D341Med (cell line): ENCODE measurements around the gene PAQR4.
A peak's percentile ranks its signal among the peaks of the same experiment; 100 is the strongest.

Experiments used
- DNase-seq: peaks from one replicate; pipeline ENCODE4 v3.0.0; 2012; ENCODE audit warnings: low spot score

The PAQR4 gene

GRCh38 chr16:2980227-2981176 is 11.4 kb downstream of the PAQR4 start, which contains the start of gene PKMYT1:
Gene PKMYT1 (minus strand): TSS chr16:2980446. CDS start chr16:2979657, 789 bp downstream.
- peak; percentile 99 for DNase-seq

GRCh38 chr16:2981177-2981898 is 12.2 kb downstream of the PAQR4 start:
- peak; percentile 78 for DNase-seq

GRCh38 chr16:2981899-2982250 is 12.7 kb downstream of the PAQR4 start:
- DNase-seq: no peak

DNA sequence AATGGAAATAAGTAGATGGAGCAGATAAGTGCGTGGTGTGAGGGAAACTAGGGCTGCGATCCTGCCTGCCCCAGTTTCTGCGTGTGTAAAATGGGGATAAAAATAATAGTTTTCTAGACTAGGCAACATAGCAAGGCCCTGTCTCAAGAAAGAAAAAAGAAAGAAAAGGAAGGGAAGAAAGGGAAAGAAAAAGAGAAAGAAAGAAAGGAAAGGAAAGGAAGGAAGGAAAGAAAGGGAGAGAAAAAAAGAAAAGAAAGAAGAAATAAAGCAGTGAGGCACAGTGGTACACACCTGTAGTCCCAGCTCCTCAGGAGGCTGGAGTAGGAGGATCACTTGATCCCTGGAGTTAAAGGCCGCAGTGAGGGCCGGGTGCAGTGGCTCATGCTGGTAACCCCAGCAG is 13.3 kb downstream of the PAQR4 start:
- DNase-seq: no peak

DNA sequence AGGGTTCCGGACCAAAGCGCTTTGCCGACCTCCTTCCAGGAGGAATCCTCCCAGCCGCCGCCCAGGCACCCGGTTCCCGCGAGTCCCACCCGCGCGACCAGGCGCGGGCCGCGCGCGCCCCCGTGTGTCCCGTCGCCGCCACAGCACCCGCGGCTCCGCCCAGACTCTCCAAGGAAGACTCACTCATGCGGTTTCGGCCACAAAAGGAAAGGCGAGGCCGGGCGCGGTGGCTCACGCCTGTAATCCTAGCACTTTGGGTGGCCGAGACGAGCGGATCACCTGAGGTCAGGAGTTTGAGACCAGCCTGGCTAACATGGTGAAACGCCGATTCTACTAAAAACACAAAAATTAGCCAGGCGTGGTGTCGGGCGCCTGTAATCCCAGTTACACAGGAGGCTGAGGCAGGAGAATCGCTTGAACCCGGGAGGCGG is 14.6 kb downstream of the PAQR4 start:
- DNase-seq: peak; percentile 93

DNA sequence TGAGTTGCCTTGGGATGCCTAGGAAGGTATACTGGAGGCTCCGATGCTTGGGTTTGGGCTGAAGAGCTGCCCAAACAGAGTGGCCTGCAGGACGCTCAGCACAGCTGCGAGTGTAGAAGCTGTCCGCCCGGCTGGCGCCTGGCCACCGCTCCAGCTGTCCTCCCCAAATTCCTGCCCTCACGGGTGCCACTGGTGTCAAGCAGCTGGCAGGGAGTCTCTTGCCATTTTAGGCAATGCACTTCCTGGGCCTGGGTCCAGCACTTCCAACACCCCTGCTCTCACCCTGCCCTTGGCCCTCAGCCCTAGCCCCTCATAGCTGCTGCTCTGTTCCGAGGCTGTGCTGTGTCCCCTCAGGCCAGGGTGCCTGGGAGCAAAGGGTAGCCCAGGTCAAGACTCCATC is 16.3 kb downstream of the PAQR4 start:
- no peak for DNase-seq

GRCh38 chr16:2985893-2986355 is 16.8 kb downstream of the PAQR4 start:
- no peak for DNase-seq

DNA sequence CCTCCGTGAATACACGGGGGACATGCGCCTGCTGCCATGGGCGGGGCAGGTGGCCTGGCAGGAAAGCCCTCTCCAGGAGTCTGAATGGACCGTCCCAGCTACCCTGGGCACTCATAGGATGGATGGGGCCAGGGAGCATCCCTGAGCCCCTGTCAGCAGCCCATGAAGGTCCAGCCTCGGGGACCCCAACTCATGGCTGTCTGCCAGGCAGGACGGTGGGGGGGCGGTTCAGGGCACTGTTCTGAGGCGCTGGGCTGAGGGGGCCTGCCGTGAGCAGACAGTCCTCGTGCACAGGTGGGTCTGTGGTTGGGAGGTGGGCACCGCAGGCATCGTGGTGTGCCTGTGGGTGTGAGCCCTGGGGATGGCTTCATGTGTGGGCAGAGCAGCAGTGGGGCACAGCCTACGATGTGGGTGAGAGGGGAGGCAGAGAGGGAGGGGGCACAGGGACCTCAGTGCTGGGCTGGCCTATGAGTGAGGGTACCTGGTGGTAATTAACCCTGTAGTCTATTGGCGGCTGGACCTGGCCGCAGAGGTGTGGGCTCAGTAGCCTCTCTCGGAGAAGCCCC is 17.6 kb downstream of the PAQR4 start:
- no peak for DNase-seq

DNA sequence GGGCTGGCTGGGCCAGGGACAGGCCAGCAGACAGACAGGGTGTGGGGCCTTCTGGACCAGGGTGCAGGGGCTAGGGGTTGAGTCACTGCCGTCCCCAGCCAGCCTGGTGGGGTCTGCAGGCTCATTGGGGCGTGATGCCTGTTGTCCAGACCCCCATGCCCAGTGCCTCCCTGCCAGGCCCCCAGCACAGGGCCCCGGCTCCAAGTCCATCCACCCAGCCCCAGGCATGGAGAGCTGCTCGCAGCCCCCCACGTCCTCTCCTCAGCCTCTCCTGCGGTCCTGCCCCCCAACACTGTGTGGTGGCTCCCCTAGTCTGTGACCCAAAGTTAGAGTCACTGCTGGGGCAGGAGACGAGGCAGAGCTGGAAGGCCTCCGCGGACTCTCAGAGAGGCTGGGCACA is 18.1 kb downstream of the PAQR4 start:
- no peak for DNase-seq

DNA sequence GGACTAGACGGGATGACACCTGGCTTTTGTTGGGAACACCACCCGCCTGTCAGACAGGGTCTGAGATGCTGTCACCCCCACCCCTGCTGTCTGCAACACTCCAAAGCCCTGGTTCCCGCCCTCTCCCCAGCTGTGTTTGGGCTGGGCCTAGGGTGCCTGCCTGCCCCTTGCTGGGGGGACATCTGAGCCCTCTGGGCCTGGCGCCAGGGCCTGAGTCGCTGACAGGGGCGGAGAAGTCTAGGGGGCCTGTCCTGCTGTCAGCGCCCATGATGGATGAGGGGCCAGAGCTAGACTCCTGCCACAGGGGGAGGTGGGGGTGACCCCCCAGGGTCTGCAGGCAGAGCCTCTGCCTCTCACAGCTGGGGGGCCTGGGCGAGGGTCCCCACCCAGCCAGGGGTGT is 18.7 kb downstream of the PAQR4 start:
- no peak for DNase-seq

DNA sequence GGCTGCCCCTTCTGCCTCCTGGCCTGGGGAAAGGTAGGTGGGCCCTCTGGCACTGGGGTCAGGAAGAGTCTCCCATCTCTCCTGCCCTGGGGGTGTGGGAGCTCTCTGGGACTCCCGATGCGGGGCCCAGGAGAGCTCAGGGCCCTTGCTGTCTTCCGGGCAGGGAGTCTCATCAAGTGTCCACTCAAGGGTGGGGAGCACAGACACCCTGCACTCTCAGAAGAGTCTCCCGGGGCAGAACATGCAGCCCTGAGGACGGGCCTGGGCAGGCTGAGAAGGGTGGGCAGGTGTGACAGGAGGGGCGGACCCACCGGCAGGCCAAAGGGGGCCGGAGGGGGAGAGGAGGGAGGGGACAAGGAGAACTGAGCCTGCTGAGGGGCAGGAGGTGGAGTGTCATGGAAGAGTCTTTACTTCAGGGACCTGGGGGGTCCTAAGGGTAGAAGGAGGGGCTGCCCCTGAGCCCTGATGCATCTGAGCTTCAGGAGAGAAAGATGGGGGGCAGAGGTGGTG is 19.5 kb downstream of the PAQR4 start:
- no peak for DNase-seq

DNA sequence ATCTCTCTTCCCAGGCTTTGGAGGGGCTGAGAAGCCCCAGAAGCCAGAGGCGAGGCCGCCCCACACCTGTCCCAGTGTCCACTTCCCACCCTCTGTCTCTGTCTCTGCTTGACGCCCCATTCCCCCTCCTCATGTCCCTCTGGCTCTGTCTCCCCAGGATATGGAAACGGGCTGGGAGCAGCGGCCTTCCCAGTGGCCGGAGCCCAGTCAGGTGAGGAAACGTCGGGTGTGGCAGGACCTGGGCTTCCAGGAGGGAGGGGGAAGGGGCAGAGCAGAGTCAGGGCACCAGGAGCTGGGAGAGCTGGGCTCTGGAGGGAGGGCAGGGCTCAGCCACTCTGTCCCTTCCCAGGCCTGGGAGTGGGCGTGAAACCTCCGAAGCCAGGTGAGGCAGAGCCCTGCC is 21.7 kb downstream of the PAQR4 start:
- no peak for DNase-seq

GRCh38 chr16:2991566-2992261 is 22.6 kb downstream of the PAQR4 start:
- no peak for DNase-seq

GRCh38 chr16:2992383-2993081 is 23.4 kb downstream of the PAQR4 start:
- no peak for DNase-seq

DNA sequence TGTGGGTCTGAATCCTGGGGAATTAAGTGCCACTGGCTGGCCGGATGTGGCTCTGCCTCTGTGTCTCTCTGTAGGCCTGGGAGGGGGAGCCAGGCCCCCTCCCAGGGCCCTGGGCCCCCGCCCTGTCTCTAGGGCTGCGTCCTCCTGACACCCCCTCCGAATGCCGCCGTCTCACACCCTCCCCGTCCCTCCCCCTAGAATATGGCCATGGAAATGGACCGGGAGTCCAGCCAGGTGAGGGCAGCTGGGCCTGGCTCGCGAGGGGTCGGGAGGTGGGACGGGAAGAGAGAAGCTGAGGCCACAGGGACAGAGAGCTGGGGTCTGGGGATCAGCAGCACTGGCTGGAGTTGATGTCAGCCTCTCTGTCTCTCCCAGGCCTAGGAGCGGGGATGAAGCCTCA is 27.1 kb downstream of the PAQR4 start:
- no peak for DNase-seq

DNA sequence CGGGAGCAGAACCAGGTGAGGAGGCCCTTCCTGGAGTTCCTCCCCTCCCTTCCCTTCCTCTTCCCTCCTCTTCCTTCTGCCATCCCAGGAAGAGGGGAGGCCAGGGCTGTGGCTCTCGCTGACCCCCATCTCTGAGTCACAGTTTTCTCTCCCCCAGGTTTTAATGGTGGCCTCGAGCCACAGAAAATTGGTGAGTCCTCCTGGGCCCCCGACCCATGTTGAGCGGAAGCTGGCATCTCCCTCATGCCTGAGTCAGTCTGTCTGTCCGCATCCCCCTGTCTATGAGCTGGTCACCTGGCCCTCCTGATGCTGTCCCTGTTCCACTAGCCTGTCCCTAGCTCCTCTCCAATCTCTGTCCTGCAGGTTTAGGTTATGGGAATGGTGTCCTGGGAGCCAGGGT is 30.8 kb downstream of the PAQR4 start:
- no peak for DNase-seq

DNA sequence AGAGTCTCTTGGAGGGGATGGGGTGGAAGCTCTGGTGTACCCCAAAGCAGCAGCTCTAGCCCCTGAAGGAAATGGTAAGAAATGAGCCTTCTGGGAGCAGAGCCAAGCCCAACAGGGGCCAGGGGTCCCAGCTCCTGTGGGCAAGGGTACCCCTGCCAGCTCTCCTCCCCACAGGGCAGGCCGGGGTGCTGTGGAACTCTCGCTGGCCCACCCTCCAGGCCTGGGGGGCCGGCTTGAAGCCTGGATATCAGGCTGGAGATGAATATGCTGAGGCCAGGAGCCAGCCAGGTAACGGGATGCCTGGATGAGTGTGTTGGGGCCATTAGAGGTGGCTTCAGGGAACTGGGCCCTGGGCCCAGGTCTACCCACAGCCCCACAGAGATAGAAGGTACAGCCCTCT is 31.4 kb downstream of the PAQR4 start:
- no peak for DNase-seq

GRCh38 chr16:3001316-3001715 is 32.2 kb downstream of the PAQR4 start:
- DNase-seq: no peak

- DNase-seq: peak; percentile 98
These were observed 34.6 kb downstream of the PAQR4 start for GRCh38 chr16:3003582-3004270.

- DNase-seq: peak; percentile 78
These were observed 35.2 kb downstream of the PAQR4 start for GRCh38 chr16:3004319-3004718.
